NAMALWA (cell line): Measurements from ENCODE around the gene KLF11.
"Not testable (repeated sequence)": the region's sequence is repeated elsewhere in the genome, so short reads cannot be mapped to it uniquely, and the experiment has no call there.

Experiments
- DNase-seq: peaks from one replicate; pipeline ENCODE4 v3.0.0-alpha.2; 2015; ENCODE audit warnings: low spot score

Gene KLF11

DNA sequence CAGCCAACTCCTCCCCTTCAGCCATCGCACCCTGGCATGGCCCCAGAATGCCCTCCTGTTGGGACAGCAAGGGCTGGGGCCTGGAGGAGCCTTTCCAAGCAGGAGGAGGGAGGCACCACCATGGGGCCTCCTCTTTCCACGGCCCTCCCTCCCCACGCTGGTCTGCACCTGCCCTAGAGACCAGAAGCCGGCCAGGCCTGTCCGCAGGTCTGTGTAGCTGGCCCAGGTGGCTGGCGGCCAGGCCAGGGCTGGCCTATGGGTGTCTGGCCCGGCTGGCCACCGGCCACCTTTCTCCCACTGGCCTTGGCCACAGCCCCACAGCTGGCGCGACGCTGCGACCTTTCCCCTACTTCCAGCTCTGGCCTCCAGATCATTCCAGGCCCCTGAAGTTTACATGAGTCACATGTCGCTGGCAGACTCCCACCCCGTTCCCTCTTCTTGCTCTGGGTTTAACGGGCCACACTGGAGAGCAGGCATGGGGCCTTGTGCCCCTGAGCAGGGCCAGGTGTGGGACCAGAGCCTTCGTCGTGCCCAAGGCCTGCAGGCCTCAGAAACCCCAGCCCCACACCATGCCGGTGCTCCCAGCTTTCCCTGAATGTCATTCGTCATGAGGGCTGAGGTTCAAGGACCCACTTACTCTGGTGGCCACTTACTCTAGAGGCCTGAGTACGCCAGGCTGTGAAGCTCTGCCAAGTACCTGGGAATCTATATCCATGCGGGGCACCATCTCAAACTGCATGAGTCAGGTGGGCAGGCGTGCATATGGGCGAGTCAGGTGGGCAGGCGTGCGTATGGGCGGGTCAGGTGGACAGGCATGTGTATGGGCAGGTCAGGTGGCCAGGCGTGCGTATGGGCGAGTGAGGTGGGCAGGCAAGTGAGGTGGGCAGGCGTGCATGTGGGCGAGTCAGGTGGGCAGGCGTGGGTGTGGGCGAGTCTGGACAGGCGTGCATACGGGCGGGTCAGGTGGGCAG lies 33.3 kb upstream of the KLF11 start:
- DNase-seq: no peak

DNA sequence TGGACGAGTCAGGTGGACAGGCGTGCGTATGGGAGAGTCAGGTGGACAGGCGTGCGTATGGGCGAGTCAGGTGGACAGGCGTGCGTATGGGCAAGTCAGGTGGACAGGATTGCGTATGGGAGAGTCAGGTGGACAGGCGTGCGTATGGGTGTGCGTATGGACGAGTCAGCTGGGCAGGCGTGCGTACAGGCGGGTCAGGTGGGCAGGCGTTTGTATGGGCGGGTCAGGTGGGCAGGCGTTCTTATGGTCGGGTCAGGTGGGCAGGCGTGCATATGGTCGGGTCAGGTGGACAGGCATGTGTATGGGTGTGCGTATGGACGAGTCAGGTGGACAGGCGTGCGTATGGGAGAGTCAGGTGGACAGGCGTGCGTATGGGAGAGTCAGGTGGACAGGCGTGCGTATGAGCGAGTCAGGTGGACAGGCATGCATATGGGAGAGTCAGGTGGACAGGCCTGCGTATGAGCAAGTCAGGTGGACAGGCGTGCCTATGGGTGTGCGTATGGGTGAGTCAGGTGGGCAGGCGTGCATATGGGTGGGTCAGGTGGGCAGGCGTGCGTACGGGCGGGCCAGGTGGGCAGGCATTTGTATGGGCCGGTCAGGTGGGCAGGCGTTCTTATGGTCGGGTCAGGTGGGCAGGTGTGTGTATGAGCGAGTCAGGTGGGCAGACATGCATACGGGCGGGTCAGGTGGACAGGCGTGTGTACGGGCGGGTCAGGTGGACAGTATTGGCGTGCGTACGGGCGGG lies 32.3 kb upstream of the KLF11 start:
- DNase-seq: not testable (repeated sequence)

DNA sequence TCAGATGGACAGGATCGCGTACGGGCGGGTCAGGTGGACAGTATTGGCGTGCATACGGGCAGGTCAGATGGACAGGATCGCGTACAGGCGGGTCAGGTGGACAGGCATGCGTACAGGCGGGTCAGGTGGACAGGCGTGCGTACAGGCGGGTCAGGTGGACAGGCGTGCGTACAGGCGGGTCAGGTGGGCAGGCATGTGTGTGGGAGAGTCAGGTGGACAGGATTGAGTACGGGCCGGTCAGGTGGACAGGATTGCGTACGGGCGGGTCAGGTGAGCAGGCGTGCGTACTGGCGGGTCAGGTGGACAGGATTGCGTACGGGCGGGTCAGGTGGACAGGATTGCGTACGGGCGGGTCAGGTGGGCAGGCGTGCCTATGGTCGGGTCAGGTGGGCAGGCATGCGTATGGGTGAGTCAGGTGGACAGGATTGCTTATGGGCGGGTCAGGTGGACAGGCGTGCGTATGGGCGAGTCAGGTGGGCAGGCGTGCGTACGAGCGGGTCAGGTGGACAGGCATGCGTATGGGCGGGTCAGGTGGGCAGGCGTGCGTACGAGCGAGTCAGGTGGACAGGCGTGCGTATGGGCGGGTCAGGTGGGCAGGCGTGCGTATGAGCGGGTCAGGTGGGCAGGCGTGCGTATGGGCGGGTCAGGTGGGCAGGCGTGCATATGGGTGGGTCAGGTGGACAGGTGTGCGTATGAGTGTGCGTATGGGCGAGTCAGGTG lies 31.6 kb upstream of the KLF11 start:
- DNase-seq: not testable (repeated sequence)

GRCh38 chr2:10012366-10012962 lies 30.9 kb upstream of the KLF11 start:
- DNase-seq: not testable (repeated sequence)

DNA sequence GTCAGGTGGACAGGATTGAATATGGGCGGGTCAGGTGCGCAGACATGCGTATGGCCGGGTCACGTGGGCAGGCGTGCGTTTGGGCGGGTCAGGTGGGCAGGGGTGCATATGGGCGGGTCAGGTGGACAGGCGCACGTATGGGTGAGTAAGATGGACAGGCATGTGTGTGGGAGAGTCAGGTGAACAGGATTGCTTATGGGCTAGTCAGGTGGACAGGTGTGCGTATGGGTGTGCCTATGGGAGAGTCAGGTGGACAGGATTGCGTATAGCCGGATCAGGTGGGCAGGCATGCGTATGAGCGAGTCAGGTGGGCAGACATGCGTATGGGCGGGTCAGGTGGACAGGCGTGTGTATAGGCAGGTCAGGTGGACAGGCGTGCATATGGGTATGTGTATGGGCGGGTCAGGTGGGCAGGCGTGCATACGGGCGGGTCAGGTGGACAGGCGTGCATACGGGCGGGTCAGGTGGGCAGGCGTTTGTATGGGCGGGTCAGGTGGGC lies 30.3 kb upstream of the KLF11 start:
- no peak for DNase-seq

DNA sequence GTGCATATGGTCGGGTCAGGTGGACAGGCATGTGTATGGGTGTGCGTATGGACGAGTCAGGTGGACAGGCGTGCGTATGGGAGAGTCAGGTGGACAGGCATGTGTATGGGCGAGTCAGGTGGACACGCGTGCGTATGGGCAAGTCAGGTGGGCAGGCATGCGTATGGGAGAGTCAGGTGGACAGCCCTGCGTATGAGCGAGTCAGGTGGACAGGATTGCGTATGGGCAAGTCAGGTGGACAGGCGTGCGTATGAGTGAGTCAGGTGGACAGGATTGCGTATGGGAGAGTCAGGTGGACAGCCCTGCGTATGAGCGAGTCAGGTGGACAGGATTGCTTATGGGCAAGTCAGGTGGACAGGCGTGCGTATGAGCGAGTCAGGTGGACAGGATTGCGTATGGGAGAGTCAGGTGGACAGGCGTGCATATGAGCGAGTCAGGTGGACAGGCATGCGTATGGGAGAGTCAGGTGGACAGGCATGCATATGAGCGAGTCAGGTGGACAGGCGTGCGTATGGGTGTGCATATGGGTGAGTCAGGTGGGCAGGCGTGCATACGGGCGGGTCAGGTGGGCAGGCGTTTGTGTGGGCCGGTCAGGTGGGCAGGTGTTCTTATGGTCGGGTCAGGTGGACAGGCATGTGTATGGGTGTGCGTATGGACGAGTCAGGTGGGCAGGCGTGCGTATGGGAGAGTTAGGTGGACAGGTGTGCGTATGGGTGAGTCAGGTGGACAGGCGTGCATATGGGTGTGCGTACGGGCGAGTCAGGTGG lies 29.5 kb upstream of the KLF11 start:
- not testable (repeated sequence) for DNase-seq

DNA sequence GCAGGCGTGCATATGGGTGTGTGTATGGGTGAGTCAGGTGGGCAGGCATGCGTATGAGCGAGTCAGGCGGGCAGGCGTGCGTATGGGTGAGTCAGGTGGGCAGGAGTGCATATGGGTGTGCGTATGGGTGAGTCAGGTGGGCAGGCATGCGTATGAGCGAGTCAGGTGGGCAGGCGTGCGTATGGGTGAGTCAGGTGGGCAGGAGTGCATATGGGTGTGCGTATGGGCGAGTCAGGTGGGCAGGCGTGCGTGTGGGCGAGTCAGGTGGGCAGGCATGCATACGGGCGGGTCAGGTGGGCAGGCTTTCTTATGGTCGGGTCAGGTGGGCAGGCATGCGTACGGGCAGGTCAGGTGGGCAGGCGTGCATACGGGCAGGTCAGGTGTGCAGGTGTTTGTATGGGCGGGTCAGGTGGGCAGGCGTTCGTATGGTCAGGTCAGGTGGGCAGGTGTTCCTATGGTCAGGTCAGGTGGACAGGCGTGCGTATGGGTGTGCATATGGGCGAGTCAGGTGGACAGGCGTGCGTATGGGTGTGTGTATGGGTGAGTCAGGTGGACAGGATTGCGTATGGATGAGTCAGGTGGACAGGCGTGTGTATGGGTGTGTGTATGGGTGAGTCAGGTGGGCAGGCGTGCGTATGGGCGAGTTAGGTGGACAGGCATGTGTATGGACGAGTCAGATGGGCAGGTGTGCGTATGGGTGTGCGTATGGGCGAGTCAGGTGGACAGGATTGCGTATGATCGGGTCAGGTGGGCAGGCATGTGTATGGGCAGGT lies 28.7 kb upstream of the KLF11 start:
- DNase-seq: no peak

DNA sequence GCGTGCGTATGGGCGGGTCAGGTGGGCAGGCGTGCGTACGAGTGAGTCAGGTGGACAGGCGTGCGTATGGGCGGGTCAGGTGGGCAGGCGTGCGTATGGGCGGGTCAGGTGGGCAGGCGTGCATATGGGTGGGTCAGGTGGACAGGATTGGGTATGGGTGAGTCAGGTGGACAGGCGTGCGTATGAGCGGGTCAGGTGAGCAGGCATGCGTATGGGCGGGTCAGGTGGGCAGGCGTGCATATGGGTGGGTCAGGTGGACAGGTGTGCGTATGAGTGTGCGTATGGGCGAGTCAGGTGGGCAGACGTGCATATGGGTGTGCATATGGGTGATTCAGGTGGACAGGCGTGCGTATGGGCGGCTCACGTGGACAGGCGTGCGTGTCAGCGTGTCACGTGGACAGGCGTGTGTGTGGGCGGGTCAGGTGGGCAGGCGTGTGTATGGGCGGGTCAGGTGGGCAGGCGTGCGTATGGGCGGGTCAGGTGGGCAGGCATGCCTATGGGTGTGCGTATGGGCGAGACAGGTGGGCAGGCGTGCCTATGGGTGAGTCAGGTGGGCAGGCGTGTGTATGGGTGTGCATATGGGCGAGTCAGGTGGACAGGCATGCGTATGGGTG lies 27.9 kb upstream of the KLF11 start:
- DNase-seq: not testable (repeated sequence)

- no peak for DNase-seq
These were observed 27.1 kb upstream of the KLF11 start for GRCh38 chr2:10016001-10016801.

- no peak for DNase-seq
These were observed 26.5 kb upstream of the KLF11 start for GRCh38 chr2:10016802-10017258.

GRCh38 chr2:10017313-10017941 lies 25.9 kb upstream of the KLF11 start:
- DNase-seq: no peak

DNA sequence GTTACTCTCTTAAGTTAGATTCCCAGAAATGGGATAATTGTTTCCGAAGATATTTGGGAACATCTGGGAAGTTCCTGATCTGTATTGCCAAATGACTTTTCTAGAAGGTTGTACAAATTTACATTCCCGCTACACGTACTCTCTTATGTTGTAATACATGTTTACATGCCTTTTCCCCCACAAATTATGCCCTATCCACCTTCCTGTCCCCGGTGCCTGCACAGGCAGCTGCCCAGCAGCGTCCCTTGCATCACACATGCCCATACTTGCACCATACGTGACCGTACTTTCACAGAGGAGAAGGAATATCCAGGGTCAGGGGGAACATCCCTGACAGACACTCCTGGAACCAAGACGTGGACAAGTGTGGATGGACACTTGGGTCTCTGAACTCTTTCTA lies 24.2 kb upstream of the KLF11 start:
- no peak for DNase-seq

GRCh38 chr2:10019602-10020400 lies 23.5 kb upstream of the KLF11 start:
- no peak for DNase-seq

DNA sequence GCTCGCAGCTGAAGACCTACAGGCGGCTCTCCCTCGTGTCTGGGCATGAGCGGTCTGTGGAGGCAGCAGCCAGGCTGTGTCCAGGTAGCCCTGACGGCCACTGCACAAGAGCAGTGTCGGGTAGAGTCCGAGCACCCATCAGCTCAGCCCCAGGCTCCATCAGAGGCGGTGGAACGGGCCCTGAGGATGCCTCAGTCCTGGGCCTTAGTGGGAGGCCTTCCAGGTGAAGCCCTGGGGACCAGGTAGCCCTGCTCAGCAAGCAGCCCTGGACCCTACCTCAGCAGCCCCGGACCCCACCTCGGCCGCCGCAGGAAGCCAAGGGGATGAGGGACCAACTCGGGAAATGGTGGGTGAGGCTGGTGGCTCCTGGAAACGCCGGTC lies 21.3 kb upstream of the KLF11 start:
- no peak for DNase-seq

DNA sequence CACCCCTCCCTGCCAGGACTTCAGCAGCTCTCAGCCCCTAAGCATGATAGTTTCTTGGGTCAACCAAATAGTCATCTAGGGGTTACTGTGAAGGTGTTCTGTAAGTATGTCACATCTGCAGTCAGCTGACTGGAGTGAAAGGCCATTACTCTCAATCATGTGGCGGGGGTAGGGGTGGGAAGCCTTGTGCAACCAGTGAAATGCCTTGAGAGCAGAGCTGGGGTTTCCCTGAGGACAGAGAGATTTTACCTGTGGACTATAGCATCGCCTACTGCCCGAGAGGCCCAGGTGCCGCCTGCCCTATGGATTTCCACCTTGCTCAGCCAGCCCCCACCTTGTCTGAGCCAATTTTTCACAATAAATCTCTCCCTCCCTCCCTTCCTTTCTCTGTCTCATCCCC lies 20.9 kb upstream of the KLF11 start:
- no peak for DNase-seq

- DNase-seq: no peak
These were observed 20.2 kb upstream of the KLF11 start for GRCh38 chr2:10022966-10023662.
